Fibroblast of gingiva (primary cell): Measurements from ENCODE around the gene ECE1.

ENCODE experiments used
- DNase-seq: peaks from one replicate; pipeline ENCODE4 v3.0.0-alpha.2; 2011; ENCODE audit warnings: low read depth

ECE1 gene

GRCh38 chr1:21267191-21268077 is 22.8 kb downstream of the ECE1 start:
- no peak for DNase-seq

DNA sequence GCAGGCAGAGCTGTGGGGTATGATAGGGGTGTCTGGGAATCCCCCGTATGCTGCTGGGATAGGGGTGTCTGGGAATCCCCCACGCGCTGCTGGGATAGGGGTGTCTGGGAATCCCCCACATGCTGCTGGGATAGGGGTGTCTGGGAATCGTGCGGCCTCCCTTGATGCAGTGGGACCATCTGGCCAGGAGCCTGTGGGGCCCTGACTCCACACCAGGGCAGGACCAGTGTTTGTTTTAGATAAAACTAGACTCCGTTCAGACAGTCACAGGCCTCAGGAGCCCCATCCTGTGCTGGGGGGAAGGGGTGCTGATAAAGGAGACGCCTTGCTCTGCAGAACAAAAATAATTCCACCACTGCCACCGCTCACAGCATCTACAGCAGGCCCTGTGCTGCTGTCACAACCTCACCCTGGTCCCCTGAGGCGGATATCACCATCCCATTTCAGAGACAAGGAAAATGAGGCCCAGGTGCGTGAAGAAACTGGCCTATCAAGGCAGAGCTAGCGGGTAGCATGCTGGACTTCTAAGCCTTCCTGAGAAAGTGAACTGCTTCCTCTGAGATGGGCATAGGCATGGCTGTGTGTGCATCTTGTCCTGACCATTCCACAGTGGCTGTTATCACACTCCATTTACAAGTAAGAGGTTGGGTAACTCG is 24.0 kb downstream of the ECE1 start:
- no peak for DNase-seq

DNA sequence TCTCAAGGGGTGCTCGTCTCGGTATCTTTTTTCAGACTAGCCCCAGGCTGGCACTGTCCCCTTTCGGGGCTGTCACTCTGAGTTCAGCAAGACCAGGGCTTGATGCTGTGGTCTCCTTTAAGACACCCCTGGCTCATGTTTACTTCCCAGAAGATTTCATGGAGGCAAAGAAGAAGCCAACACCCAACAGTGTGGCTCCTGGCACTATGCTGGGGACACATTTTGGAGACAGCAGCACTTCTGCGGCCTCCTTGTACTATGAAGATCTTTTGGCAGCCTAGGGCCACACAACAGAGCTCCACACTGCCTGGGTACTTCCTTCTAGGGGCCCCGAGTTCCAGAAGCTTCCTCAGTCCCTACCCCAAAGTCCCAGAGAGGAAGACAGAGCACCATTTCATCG is 24.6 kb downstream of the ECE1 start:
- no peak for DNase-seq

- DNase-seq, result no peak
These were observed 25.4 kb downstream of the ECE1 start for GRCh38 chr1:21264898-21265297.

DNA sequence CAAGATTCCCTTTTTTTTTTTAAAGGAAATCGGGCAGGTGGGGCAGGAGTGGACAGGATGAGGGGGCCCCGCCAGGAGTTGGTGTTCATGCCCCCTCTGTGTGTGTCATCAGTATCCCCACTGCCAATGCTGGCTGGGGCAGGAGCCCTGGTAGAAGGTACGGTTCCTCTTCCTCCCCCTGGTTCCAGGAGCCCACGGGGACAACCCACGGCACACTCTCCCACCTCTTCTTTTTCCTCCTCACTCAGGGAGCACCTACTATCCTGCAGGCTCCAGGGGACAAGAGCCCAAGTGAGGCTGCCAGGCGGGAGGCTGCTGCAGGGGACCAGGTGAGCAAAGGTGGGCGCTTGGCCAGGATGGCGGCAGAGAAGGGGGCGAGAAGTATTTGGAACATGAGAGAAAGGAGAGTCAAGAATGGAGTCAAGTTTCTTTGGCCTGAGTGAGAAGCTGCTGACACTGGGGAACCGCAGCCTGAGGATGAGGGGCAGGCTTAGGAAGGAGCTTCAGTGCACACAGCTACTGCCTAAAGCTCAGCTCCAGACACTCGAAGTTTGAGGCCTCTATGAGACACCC is 26.5 kb downstream of the ECE1 start:
- no peak for DNase-seq

DNA sequence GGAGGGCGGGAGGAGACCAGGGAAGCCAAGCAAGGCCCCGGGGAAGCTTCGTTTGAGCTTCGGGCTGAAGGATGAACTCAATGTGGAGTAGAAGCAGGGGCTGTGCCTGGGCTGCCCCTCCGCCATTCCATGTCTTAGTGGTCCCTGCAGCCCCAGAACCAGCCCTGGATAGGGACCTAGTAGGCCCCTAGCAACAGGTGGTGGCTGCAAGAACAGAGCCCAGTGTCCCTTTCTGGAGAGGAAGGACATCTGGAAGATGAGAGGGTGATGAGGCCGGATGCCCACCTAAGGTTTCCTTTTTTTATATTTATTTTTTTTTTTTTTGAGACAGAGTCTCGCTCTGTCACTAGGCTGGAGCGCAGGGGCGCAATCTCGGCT is 27.2 kb downstream of the ECE1 start:
- DNase-seq, result no peak

DNA sequence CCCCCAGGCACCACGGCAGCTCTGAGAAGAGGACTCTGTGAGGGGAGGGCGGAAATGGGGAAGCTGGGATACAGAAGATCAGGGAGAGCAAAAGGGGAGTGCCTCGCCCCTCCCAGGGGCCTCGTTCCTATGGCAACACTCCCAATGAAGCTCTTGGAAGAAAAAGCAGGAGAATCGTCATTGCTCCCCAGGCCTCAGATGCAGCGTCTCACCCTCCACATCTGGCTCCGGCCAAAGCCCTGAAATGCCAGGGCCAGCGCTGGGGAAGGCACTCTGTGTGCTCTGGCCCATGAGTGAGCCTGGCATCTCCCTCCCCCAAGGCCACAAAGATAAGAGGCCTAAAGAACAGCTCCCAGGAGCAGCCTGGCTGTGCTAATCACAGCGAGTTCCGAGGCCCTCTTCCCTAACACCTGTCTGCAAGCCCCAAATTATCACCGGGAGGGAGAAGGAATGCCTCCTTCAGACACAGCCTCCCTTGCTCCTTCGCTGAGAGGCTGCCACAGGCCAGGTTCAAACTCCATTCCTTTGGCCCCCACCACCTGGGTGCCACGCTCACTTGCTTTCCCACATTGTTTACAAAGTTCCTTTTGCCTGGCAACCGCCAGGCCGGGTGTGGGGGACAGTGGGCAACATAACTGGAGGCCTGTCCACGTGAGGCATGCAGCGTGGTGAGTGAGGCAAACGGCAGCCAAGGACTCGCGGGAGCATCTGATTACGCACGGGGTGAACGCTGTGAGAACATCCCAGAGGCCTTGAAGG is 27.8 kb downstream of the ECE1 start:
- peak; percentile 97 for DNase-seq

- DNase-seq, result peak; percentile 96
These were observed 28.5 kb downstream of the ECE1 start for GRCh38 chr1:21261551-21262292.

DNA sequence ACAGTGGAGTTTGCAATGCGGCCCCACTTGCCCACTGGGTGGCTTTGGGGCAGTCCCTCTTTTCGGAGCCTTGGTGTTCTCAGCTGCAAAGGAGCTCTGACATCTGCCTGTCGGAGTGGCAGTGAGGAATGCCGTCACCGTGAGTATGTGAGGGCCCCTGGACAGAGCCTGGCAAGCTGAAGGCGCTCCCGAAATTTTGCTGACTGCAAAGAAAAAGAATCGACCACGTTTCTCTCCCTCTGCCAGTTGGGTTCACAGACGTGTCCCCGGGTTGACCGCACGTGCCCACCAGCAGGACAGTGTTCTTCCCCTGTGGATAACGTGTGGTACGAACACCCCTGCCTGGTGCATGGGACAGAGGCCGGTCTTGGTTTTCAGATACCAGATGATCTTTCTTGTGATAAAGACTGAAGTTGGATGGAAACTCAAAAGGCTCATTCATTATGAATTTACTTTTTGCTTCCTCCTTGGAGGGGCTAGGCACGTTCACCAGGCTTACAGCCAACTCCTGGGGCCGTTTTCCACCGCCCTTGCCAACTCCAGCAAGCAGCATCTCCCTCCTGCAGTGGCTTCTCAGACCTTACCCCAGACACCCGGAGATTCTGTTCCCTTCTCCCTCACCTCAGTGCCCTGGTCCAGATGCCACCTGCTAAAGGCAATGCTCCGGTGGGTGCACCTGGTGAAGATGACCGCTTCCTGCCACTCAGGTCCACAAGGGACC is 29.7 kb downstream of the ECE1 start:
- no peak for DNase-seq

- no peak for DNase-seq
These were observed 30.8 kb downstream of the ECE1 start for GRCh38 chr1:21259316-21260076.

GRCh38 chr1:21258331-21259134 is 31.7 kb downstream of the ECE1 start:
- DNase-seq, result no peak

DNA sequence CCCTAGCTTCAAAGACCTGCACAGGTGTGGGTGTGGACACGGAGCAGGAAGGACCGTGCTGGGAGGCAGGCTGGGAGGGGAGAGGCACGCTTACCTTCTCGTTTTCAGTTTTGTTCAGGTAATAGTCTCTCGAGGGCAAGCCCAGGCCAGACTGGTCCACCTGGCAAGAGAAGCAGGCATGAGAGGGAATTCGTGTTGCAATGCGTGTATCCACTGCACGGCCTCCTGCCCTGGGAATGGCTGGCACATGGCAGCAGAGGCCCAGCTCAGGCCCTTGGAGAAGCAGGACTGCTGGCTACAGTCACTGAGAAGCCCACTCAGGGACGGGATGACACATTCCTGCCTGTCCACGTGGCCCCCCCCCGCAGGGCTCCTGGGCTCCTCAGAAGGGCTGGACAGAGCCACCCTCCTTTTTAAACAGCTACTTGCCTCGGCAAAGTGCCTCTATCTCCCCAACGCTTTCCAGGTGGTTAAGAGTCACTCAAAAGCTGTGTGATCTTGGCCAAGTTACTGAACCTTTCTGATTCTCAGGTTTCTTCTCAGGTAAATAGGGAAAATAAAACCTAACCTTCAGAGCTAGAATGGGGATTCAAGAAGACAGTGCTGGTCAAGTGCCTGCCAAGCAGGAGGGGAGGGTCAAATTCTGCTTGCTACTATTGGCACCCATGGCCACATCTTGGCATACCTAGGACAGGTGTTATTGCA is 32.7 kb downstream of the ECE1 start:
- no peak for DNase-seq

GRCh38 chr1:21256776-21257175 is 33.5 kb downstream of the ECE1 start:
- DNase-seq, result no peak

GRCh38 chr1:21255943-21256320 is 34.3 kb downstream of the ECE1 start:
- DNase-seq, result no peak

DNA sequence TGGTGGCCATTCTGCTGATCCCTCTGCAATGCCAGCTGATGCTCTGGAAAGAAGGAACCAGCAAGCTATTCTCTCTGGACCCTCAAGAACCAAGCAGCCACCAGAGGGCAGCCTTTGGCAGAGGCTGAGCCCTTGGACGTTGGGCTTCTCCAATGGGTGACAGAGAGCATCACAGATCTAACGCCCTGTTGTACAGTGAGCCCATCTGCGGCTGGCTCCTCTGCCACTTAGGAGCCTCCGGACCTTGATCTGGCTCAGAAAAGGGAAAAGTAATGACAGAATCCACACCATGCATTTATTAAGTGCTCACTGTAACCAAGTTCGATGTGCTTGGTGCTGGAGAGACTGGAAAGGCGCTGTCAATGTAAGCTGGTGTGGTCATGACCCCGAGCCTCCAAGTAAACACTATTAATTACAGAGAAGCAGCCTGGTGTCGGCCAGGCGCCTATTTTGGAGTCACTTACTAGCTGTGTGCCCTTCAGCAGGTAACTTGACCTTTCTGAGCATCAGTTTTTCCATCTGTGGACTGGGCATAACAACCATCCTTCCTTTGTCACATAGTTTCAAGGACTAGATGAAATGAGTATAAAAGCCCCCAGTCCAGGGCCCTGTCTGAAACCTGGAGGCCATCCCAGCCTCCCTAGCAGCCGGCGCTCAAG is 34.9 kb downstream of the ECE1 start:
- peak; percentile 79 for DNase-seq

- peak; percentile 60 for DNase-seq
These were observed 35.8 kb downstream of the ECE1 start for GRCh38 chr1:21254335-21254951.

DNA sequence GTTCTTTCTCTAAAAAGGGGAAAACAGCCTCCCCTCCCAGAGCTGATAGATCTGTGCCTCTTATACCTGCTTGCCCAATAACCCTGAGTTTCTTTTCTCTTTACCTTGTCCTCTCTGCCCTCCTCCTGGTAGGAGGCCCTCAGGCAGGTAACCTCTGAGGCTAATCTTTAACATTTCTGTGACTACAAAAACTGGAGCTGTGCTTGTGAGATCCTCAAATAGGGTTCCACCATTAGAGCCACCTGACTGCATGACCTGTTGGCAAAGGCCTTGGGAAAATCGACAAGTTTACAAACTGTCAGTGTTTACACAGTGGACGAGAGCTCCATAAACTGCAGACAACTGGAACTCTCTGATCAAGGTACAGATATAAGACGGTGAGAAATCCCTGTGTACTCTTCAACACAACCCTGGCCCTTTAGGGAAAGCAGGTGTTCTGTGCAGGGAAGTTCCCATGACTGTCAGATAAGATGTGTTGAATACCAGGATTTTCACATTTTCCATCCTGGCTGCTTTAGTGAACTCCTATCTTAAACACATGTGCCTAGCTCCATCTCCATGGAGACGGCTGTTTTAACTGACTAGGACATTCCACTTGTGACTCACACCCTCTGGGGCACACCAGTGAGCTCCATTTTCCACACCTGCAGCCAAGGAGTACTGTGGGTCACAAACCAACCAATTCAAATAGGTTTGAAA is 38.3 kb downstream of the ECE1 start:
- DNase-seq, result peak; percentile 97
